ENCODE measurements around the gene NPFF. TPM values are rescaled to one million over a fixed set of nuclear protein-coding genes. Genes with fewer than 3 reads are reported as not detected.

The NPFF gene
- polyA plus RNA-seq, 1 donor (not counting 4 experiments of a cell fraction or from before 2014, with no cell fraction given) = not detected

DNA sequence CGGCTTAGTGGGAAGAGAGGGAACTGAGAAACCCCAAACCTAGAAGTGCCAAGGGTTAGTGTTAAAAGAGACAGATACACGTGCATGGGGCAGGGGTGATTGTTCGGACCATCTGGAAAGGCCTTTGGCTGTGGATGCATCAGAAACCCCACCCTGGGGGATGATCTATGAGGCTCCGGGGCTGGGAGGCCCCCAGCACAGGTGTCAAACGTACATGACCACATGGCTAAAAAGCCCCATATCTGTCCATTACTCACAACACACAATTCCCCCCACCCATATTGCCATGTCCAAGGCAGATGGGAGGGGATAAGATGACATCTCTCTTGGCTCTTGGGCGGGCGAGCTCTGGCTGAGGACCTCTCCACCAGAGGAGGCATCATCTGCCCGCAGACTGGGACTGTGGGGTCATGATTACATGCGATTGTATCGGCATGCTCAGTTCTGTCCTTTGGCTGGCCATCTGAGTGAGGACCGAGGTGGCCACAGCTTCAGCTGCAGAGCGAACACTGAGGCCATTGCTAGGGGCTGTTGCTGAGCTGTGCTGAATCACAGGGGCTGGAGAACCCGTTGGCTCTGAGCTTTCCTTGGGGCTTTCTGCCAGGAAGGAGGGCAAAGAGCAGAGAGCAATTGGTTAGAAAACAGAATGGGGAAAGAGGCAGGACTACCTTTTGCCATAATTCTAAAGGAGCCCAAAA is 9.6 kb upstream of the NPFF start:
- Histone ChIP-seq H3K4me3 (ENCODE audit: control insufficient read depth in 2 of 3, extremely low read depth in 1 of 3, insufficient read depth in 2 of 3, low read depth in 1 of 3, low read length in 3 of 3) (no peak overlapping the region), H3K9me1 (ENCODE audit: control insufficient read depth, extremely low read depth, insufficient read depth, low read length) (no peaks in the 10 kb centered on the region), H3K79me2 (ENCODE audit: control insufficient read depth, insufficient read depth, low read length) (no peaks in the 10 kb centered on the region), H3K4me2 (ENCODE audit: control insufficient read depth, extremely low read depth, insufficient read depth, low read depth, low read length) (no peak overlapping the region), H3K9ac (ENCODE audit: control insufficient read depth, extremely low read depth, insufficient read depth, low read length) (no peak overlapping the region), H2AFZ (ENCODE audit: control insufficient read depth, low read length) (no peak overlapping the region), H3K27me3 (ENCODE audit: control insufficient read depth, extremely low read depth, insufficient read depth, low read length) (no peaks in the 10 kb centered on the region), H3K9me3 (ENCODE audit: control insufficient read depth, low read depth, low read length) (no peaks in the 10 kb centered on the region), H3K4me1 (ENCODE audit: control insufficient read depth, extremely low read depth, insufficient read depth, low read length) (no peaks in the 10 kb centered on the region), H3K27ac (ENCODE audit: control insufficient read depth, insufficient read depth, low read length) (no peak overlapping the region), H3K36me3 (ENCODE audit: control insufficient read depth in 2 of 2, extremely low read depth in 1 of 2, insufficient read depth in 2 of 2, low read length in 2 of 2) (peaks cover 30 to 32% of the 10 kb centered on the region in 2 experiments), H4K20me1 (ENCODE audit: control insufficient read depth, extremely low read depth, insufficient read depth, low read length) (no peaks in the 10 kb centered on the region)
- DNase-seq (ENCODE audit: low read depth, low spot score) = no peak
- FAIRE-seq = no peak
- dilution Hi-C loops (cut with MboI; ENCODE audit: extremely low pct_ligation_motif_present, low sequenced_read_pairs) = no loop called here
- TF ChIP-seq EZH2 (IDR thresholded peaks at IDR 0.05; ENCODE audit: low read length) = no peak
- TF ChIP-seq, protein P1, sequence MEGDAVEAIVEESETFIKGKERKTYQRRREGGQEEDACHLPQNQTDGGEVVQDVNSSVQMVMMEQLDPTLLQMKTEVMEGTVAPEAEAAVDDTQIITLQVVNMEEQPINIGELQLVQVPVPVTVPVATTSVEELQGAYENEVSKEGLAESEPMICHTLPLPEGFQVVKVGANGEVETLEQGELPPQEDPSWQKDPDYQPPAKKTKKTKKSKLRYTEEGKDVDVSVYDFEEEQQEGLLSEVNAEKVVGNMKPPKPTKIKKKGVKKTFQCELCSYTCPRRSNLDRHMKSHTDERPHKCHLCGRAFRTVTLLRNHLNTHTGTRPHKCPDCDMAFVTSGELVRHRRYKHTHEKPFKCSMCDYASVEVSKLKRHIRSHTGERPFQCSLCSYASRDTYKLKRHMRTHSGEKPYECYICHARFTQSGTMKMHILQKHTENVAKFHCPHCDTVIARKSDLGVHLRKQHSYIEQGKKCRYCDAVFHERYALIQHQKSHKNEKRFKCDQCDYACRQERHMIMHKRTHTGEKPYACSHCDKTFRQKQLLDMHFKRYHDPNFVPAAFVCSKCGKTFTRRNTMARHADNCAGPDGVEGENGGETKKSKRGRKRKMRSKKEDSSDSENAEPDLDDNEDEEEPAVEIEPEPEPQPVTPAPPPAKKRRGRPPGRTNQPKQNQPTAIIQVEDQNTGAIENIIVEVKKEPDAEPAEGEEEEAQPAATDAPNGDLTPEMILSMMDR (optimal IDR thresholded peaks at IDR 0.05 in 1 of 3, IDR thresholded peaks at IDR 0.05 in 1 of 3, conservative IDR thresholded peaks at IDR 0.05 in 1 of 3; ENCODE audit: extremely low read depth in 1 of 3, insufficient read depth in 2 of 3, low read length in 3 of 3) = no peak

DNA sequence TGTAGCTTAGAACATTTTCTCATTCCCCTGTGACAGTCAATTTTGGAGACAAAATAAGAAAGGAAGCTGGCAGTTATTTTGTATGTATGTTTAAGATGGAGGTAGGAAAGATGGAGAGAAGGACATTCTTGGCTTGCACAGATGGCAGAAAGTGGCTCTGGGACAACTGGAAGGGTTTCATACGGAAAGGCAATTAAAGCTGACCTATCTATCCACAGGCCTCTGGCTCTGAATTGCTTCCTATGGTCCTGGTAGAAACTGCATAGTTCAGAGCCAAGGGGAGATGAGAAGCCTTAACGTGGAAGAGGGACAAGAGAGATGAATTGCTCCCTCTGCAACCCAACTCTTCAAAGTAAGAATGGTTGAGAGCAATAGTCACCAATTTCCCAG is 8.0 kb upstream of the NPFF start:
- H3K9me1 ChIP-seq (ENCODE audit: control insufficient read depth, extremely low read depth, insufficient read depth, low read length) = no peaks in the 10 kb centered on the region
- H2AFZ ChIP-seq (ENCODE audit: control insufficient read depth, low read length) = no peak overlapping the region
- no peak overlapping the region for H3K4me3 ChIP-seq (ENCODE audit: control insufficient read depth in 2 of 3, extremely low read depth in 1 of 3, insufficient read depth in 2 of 3, low read depth in 1 of 3, low read length in 3 of 3)
- no peak overlapping the region for H3K4me2 ChIP-seq (ENCODE audit: control insufficient read depth, extremely low read depth, insufficient read depth, low read depth, low read length)
- dilution Hi-C loops (cut with MboI; ENCODE audit: extremely low pct_ligation_motif_present, low sequenced_read_pairs) = no loop called here
- no peak overlapping the region for H3K27ac ChIP-seq (ENCODE audit: control insufficient read depth, insufficient read depth, low read length)
- H3K27me3 ChIP-seq (ENCODE audit: control insufficient read depth, extremely low read depth, insufficient read depth, low read length) = no peaks in the 10 kb centered on the region
- no peak for TF ChIP-seq EZH2 (IDR thresholded peaks at IDR 0.05; ENCODE audit: low read length)
- TF ChIP-seq, protein P1 (optimal IDR thresholded peaks at IDR 0.05 in 1 of 3, IDR thresholded peaks at IDR 0.05 in 1 of 3, conservative IDR thresholded peaks at IDR 0.05 in 1 of 3; ENCODE audit: extremely low read depth in 1 of 3, insufficient read depth in 2 of 3, low read length in 3 of 3) = no peak
- no peaks in the 10 kb centered on the region for H3K4me1 ChIP-seq (ENCODE audit: control insufficient read depth, extremely low read depth, insufficient read depth, low read length)
- DNase-seq (ENCODE audit: low read depth, low spot score) (no peak), FAIRE-seq (no peak)
- H3K9ac ChIP-seq (ENCODE audit: control insufficient read depth, extremely low read depth, insufficient read depth, low read length) = no peak overlapping the region
- H4K20me1 ChIP-seq (ENCODE audit: control insufficient read depth, extremely low read depth, insufficient read depth, low read length) = no peaks in the 10 kb centered on the region
- H3K79me2 ChIP-seq (ENCODE audit: control insufficient read depth, insufficient read depth, low read length) = no peaks in the 10 kb centered on the region
- H3K9me3 ChIP-seq (ENCODE audit: control insufficient read depth, low read depth, low read length) = no peaks in the 10 kb centered on the region
- H3K36me3 ChIP-seq (ENCODE audit: control insufficient read depth in 2 of 2, extremely low read depth in 1 of 2, insufficient read depth in 2 of 2, low read length in 2 of 2) = peaks cover 27 to 31% of the 10 kb centered on the region in 2 experiments

Measured in keratinocyte (primary cell).